HG02763 (cell line): ENCODE results near the gene PDRG1.

Experiments
- ATAC-seq: cut with Tn5 transposase; IDR thresholded peaks from one replicate; pipeline ENCODE4 v1.9.1; 2021; ENCODE audit warnings: mild to moderate bottlenecking, moderate library complexity; ENCODE audit not compliant: unreplicated experiment

Gene PDRG1

GRCh38 chr20:31951530-31952453 lies at the start of gene PDRG1:
TSS of gene PDRG1 (minus strand) at chr20:31952046. CDS start at chr20:31951961, 85 bp downstream.
- peak; percentile 91 for ATAC-seq

GRCh38 chr20:31998246-31998645 lies 46.4 kb upstream of the PDRG1 start:
- no peak for ATAC-seq

- ATAC-seq, result no peak
Measured at GRCh38 chr20:31996996-31997395, 45.1 kb upstream of the PDRG1 start.

- ATAC-seq, result no peak
Measured at GRCh38 chr20:31992086-31992485, 40.2 kb upstream of the PDRG1 start.

GRCh38 chr20:31991339-31991705 lies 39.5 kb upstream of the PDRG1 start:
- ATAC-seq, result no peak

GRCh38 chr20:31990641-31991338 lies 38.9 kb upstream of the PDRG1 start:
- no peak for ATAC-seq

- ATAC-seq, result no peak
Measured at GRCh38 chr20:31989030-31989645, 37.3 kb upstream of the PDRG1 start.

- no peak for ATAC-seq
Measured at GRCh38 chr20:31988430-31989015, 36.7 kb upstream of the PDRG1 start.

- ATAC-seq, result no peak
Measured at GRCh38 chr20:31987744-31988143, 35.9 kb upstream of the PDRG1 start.

GRCh38 chr20:31984981-31985471 lies 33.2 kb upstream of the PDRG1 start:
- no peak for ATAC-seq

- no peak for ATAC-seq
Measured at GRCh38 chr20:31981784-31982183, 29.9 kb upstream of the PDRG1 start.

GRCh38 chr20:31979713-31980426 lies 28.0 kb upstream of the PDRG1 start:
- ATAC-seq, result no peak

- no peak for ATAC-seq
Measured at GRCh38 chr20:31977080-31977479, 25.2 kb upstream of the PDRG1 start.

GRCh38 chr20:31975874-31976273 lies 24.0 kb upstream of the PDRG1 start:
- no peak for ATAC-seq

- ATAC-seq, result no peak
Measured at GRCh38 chr20:31974951-31975487, 23.2 kb upstream of the PDRG1 start.

GRCh38 chr20:31974296-31974695 lies 22.4 kb upstream of the PDRG1 start:
- ATAC-seq, result no peak

GRCh38 chr20:31972471-31973021 lies 20.7 kb upstream of the PDRG1 start:
- ATAC-seq, result no peak

- ATAC-seq, result no peak
Measured at GRCh38 chr20:31969991-31970390, 18.1 kb upstream of the PDRG1 start.

GRCh38 chr20:31968291-31969126 lies 16.7 kb upstream of the PDRG1 start:
- no peak for ATAC-seq
